H1 (cell line): ENCODE data around the gene FLT3. TPM values are rescaled to one million over a fixed set of nuclear protein-coding genes. Genes with fewer than 3 reads are reported as not detected.

ENCODE experiments used
- CTCF ChIA-PET: fragments of 300-600 bp; sonication (Branson Sonifier 250); formaldehyde crosslinking; loops from one replicate; lab custom pipeline; 2021; ENCODE audit not compliant: partially characterized antibody; lab: Charles Lee
- POLR2A ChIA-PET: fragments of 300-600 bp; sonication (Branson Sonifier 250); formaldehyde crosslinking; loops from one replicate; lab custom pipeline; 2021; ENCODE audit warnings: inconsistent platforms; ENCODE audit not compliant: partially characterized antibody; lab: Charles Lee
- DNase-seq, 2 experiments: peaks; one replicate each; pipeline versions ENCODE4 v3.0.0 to v3.0.0-alpha.2; 2010 to 2022; ENCODE audit warnings: low spot score in 2 of 2, low read depth in 1 of 2, mixed read lengths in 1 of 2
- FAIRE-seq: peaks from 2 replicates; lab custom pipeline; 2011; peaks lifted over from hg19 to GRCh38; lab: Jason Lieb, UNC
- H2AFZ ChIP-seq: 2 replicates; pipeline ENCODE4 v1.8.1; 2012; ENCODE audit warnings: low read length, inconsistent platforms
- H2AK5ac ChIP-seq: 2 replicates; pipeline ENCODE4 v1.6.1; 2013; ENCODE audit warnings: low read depth, low read length
- H2BK120ac ChIP-seq: replicated peaks from 2 replicates; pipeline ENCODE3; 2013; ENCODE audit warnings: low read depth, low read length, inconsistent platforms
- H2BK12ac ChIP-seq: 2 replicates; pipeline ENCODE4 v1.6.1; 2013; ENCODE audit warnings: low read depth, low read length
- H2BK15ac ChIP-seq: 2 replicates; pipeline ENCODE4 v1.6.1; 2013; ENCODE audit warnings: low read length
- H2BK20ac ChIP-seq: 2 replicates; pipeline ENCODE4 v1.6.1; 2013; ENCODE audit warnings: low read length
- H2BK5ac ChIP-seq: 2 replicates; pipeline ENCODE4 v1.6.1; 2013; ENCODE audit warnings: low read depth, low read length
- H3K14ac ChIP-seq: 2 replicates; pipeline ENCODE4 v1.6.1; 2013; ENCODE audit warnings: inconsistent platforms; ENCODE audit not compliant: insufficient read length
- H3K18ac ChIP-seq: 2 replicates; pipeline ENCODE4 v1.6.1; 2013; ENCODE audit warnings: low read length; ENCODE audit errors: extremely low read depth
- H3K23ac ChIP-seq: 2 replicates; pipeline ENCODE4 v1.6.1; 2013; ENCODE audit warnings: inconsistent platforms; ENCODE audit not compliant: insufficient read length
- H3K23me2 ChIP-seq: 2 replicates; pipeline ENCODE4 v1.6.1; 2013; ENCODE audit warnings: low read depth, low read length
- H3K27ac ChIP-seq: 2 replicates; pipeline ENCODE4 v1.6.1; 2011; ENCODE audit warnings: low read depth, low read length, inconsistent platforms
- H3K27me3 ChIP-seq, 4 experiments: replicated peaks in 1 of 4; 1 replicate in 1 of 4; 2 replicates in 3 of 4; pipeline versions ENCODE4 v1.6.1 to v1.8.1; 2011 to 2013; ENCODE audit warnings: low read length in 3 of 4, mild to moderate bottlenecking in 3 of 4, inconsistent platforms in 2 of 4, mixed read lengths in 2 of 4, moderate library complexity in 1 of 4; ENCODE audit not compliant: control insufficient read depth in 3 of 4, insufficient read depth in 3 of 4; ENCODE audit errors: extremely low read depth in 1 of 4
- H3K36me3 ChIP-seq, 4 experiments: 2 replicates each; pipeline versions ENCODE4 v1.6.1 to v1.8.1; 2011 to 2013; ENCODE audit warnings: mild to moderate bottlenecking in 4 of 4, low read length in 3 of 4, moderate library complexity in 2 of 4, control low read depth in 1 of 4, inconsistent platforms in 1 of 4; ENCODE audit not compliant: insufficient read depth in 4 of 4, control insufficient read depth in 2 of 4
- H3K4ac ChIP-seq: replicated peaks from 2 replicates; pipeline ENCODE3; 2013; ENCODE audit warnings: low read length, low read depth, mixed read lengths, inconsistent platforms; ENCODE audit not compliant: insufficient read length
- H3K4me1 ChIP-seq, 4 experiments: replicated peaks in 1 of 4; 1 replicate in 1 of 4; 2 replicates in 3 of 4; pipeline versions ENCODE4 v1.6.1 to v1.8.1; 2011 to 2013; ENCODE audit warnings: low read length in 3 of 4, inconsistent platforms in 2 of 4, mixed read lengths in 1 of 4; ENCODE audit not compliant: insufficient read depth in 4 of 4, control insufficient read depth in 3 of 4
- H3K4me2 ChIP-seq, 2 experiments: 2 replicates each; pipeline versions ENCODE4 v1.6.1 to v1.8.1; 2011 to 2013; ENCODE audit warnings: low read depth in 2 of 2, low read length in 2 of 2, control low read depth in 1 of 2, inconsistent platforms in 1 of 2, mild to moderate bottlenecking in 1 of 2; ENCODE audit not compliant: insufficient read depth in 1 of 2
- H3K4me3 ChIP-seq, 4 experiments: fragments of 200-600, 300-600 bp in 1 of 4; sonication (generic), shearing (Covaris generic), sonication (Bioruptor Twin) in 1 of 4; 2 replicates each; pipeline versions ENCODE4 v1.5.1 to v1.8.1; 2011 to 2016; ENCODE audit warnings: low read length in 4 of 4, low read depth in 3 of 4, control low read depth in 2 of 4, inconsistent platforms in 2 of 4, mild to moderate bottlenecking in 2 of 4, mixed read lengths in 1 of 4, moderate library complexity in 1 of 4; ENCODE audit not compliant: insufficient read depth in 2 of 4; ENCODE audit errors: extremely low read depth in 1 of 4
- H3K56ac ChIP-seq: replicated peaks from 2 replicates; pipeline ENCODE3; 2013; ENCODE audit warnings: low read depth, mild to moderate bottlenecking, mixed read lengths, low read length, inconsistent platforms; ENCODE audit not compliant: insufficient read length
- H3K79me1 ChIP-seq: 2 replicates; pipeline ENCODE4 v1.6.1; 2013; ENCODE audit warnings: low read depth, low read length, control low read depth
- H3K79me2 ChIP-seq, 2 experiments: 2 replicates each; pipeline versions ENCODE4 v1.6.1 to v1.8.1; 2012 to 2013; ENCODE audit warnings: low read length in 2 of 2, mild to moderate bottlenecking in 2 of 2, inconsistent platforms in 1 of 2; ENCODE audit not compliant: insufficient read depth in 2 of 2, control insufficient read depth in 1 of 2
- H3K9ac ChIP-seq, 4 experiments: replicated peaks in 1 of 4; 1 replicate in 1 of 4; 2 replicates in 3 of 4; pipeline versions ENCODE4 v1.6.1 to v1.8.1; 2011 to 2013; ENCODE audit warnings: low read depth in 3 of 4, low read length in 3 of 4, control low read depth in 2 of 4, mild to moderate bottlenecking in 2 of 4, moderate library complexity in 2 of 4, inconsistent platforms in 1 of 4; ENCODE audit errors: extremely low read depth in 1 of 4
- H3K9me3 ChIP-seq, 2 experiments: 2 replicates each; pipeline versions ENCODE4 v1.6.1 to v1.8.1; 2012 to 2013; ENCODE audit warnings: mild to moderate bottlenecking in 2 of 2, moderate library complexity in 2 of 2, control low read depth in 1 of 2, inconsistent platforms in 1 of 2, low read depth in 1 of 2, low read length in 1 of 2, mixed read lengths in 1 of 2; ENCODE audit not compliant: insufficient read depth in 2 of 2
- H4K20me1 ChIP-seq, 2 experiments: replicated peaks in 1 of 2; 2 replicates each; pipeline versions ENCODE3 to v1.8.1; 2011 to 2013; ENCODE audit warnings: inconsistent platforms in 2 of 2, low read length in 2 of 2, mild to moderate bottlenecking in 1 of 2; ENCODE audit not compliant: insufficient read depth in 2 of 2, control insufficient read depth in 1 of 2
- H4K5ac ChIP-seq: 2 replicates; pipeline ENCODE4 v1.6.1; 2013; ENCODE audit warnings: low read length, low read depth, mixed read lengths, inconsistent platforms; ENCODE audit not compliant: insufficient read length
- H4K8ac ChIP-seq: 2 replicates; pipeline ENCODE4 v1.8.0; 2013; ENCODE audit warnings: mild to moderate bottlenecking, moderate library complexity, low read length, inconsistent platforms; ENCODE audit not compliant: insufficient read depth; ENCODE audit errors: extremely low read depth
- H4K91ac ChIP-seq: replicated peaks from 2 replicates; pipeline ENCODE3; 2013; ENCODE audit warnings: low read length, mixed read lengths, inconsistent platforms; ENCODE audit not compliant: insufficient read length
- CBX5 ChIP-seq: fragments of 300-800, 300-1000 bp; sonication (generic); IDR thresholded peaks from 2 replicates; pipeline ENCODE4 v1.7.1; 2016; ENCODE audit warnings: antibody characterized with exemption, low read length, low read depth
- FOSL1 ChIP-seq: IDR thresholded peaks from 2 replicates; pipeline ENCODE4 v1.6.1; 2011; ENCODE audit warnings: mild to moderate bottlenecking, low read depth, low read length, moderate library complexity; ENCODE audit not compliant: insufficient read depth
- SUZ12 ChIP-seq: fragments of 200-600 bp; sonication (generic); IDR thresholded peaks from 2 replicates; pipeline ENCODE4 v1.6.1; 2012; ENCODE audit warnings: mild to moderate bottlenecking, inconsistent platforms, low read length, moderate library complexity, mixed read lengths
- WGBS, 2 experiments: shearing (Covaris generic) in 1 of 2; methylation state at CpG; one replicate each; pipeline versions ENCODE4 v1.1.6 to v1.1.7; 2013 to 2015; ENCODE audit warnings: low lambda C conversion rate in 2 of 2, mixed read lengths in 2 of 2, inconsistent platforms in 1 of 2, low coverage in 1 of 2, missing lambda C conversion rate in 1 of 2; ENCODE audit not compliant: insufficient replicate concordance in 2 of 2, insufficient coverage in 1 of 2, insufficient read length in 1 of 2; ENCODE audit errors: extremely low coverage in 1 of 2, missing lambda C conversion rate in 1 of 2; 5-methylcytosine and 5-hydroxymethylcytosine counted together
- polyA plus RNA-seq, 7 experiments: library from polyadenylated mRNA; depleted of rRNA in 3 of 7; stranded (reverse) in 5 of 7; unstranded in 2 of 7; fragments of >200 nt in 5 of 7; fragments of 200-250 nt in 2 of 7; gene quantifications; 1 replicate in 5 of 7; 2 replicates in 1 of 7; 4 replicates in 1 of 7; pipeline versions ENCODE4 v1.2.1 to v1.2.3, GENCODE V29; 2011 to 2013; ENCODE audit warnings: missing spikeins in 2 of 7, mixed read lengths in 2 of 7
- total RNA-seq: library from RNA; stranded (reverse); fragmentation: NEBNext Ultra II Directional; extraction: Animal tissue kit (Norgen Biotek cat#: 25700); gene quantifications from 2 replicates; pipeline ENCODE4 v1.2.1, GENCODE V29; 2021

Gene FLT3
- total and polyA plus RNA-seq, 2 of the 8 experiments (the other 6 are each of a cell fraction or from before 2014, with no cell fraction given) = 0.44 to 0.71 TPM

- peak overlapping the region; percentile 77 to 93 (median 92) for H3K4me3 ChIP-seq
- H2AFZ ChIP-seq = no peak overlapping the region
- H2BK20ac ChIP-seq = no peak overlapping the region
- peak overlapping the region; percentile 80 for H4K5ac ChIP-seq
- CTCF ChIA-PET = interaction anchor here (0.5 to 1.1 kb wide), 2 partner anchors 8 to 12 kb away, joined by 3 to 4 read pairs; no protein-coding TSS in a partner anchor
- DNase-seq (no peak), FAIRE-seq (peak; percentile 42)
- H3K14ac ChIP-seq = no peak overlapping the region
- peak overlapping the region; percentile 76; the same call in 1 of the 2 replicates for H3K18ac ChIP-seq
- peaks cover 0 to 11% (median 6%) of the 10 kb centered on the region in 4 experiments; a peak in 5 of 7 replicates for H3K4me1 ChIP-seq
- POLR2A ChIA-PET = interaction anchor here (0.7 to 1.9 kb wide), 4 partner anchors 9 to 33 kb away, joined by 3 to 9 read pairs (median 6); no protein-coding TSS in a partner anchor
- H3K4me2 ChIP-seq = peak overlapping the region; percentile 88 to 90
- TF ChIP-seq FOSL1 (no peak), SUZ12 (no peak), CBX5 (no peak)
- H3K27ac ChIP-seq = no peak overlapping the region
- H2BK12ac ChIP-seq = 0 out of 2 replicates have a peak overlapping the region, but pooled peaks have one; percentile 80
- H4K20me1 ChIP-seq = peaks cover 0 to 7% of the 10 kb centered on the region in 2 experiments
- H3K36me3 ChIP-seq = no peaks in the 10 kb centered on the region
- no peak overlapping the region for H4K91ac ChIP-seq
- peaks cover 32 to 75% of the 10 kb centered on the region in 2 experiments for H3K79me2 ChIP-seq
- no peak overlapping the region for H3K56ac ChIP-seq
- no peak overlapping the region for H2AK5ac ChIP-seq
- no peak overlapping the region for H3K4ac ChIP-seq
- H3K9me3 ChIP-seq = no peaks in the 10 kb centered on the region
- peak overlapping the region in 1 of 4 experiments; percentile 94; a peak in 2 of 7 replicates for H3K9ac ChIP-seq
- no peak overlapping the region for H3K23ac ChIP-seq
- WGBS, 2 experiments = 36% methylated on average over 10 of the region's 10 CpGs; no CpG with 5 or more reads in 1 of the 2 experiments
- H2BK5ac ChIP-seq = 0 out of 2 replicates have a peak overlapping the region, but pooled peaks have one; percentile 71
- no peak overlapping the region for H2BK15ac ChIP-seq
- H3K79me1 ChIP-seq = no peaks in the 10 kb centered on the region; the same call in 1 of the 2 replicates
- H3K23me2 ChIP-seq = peaks cover 6% of the 10 kb centered on the region; the same call in 1 of the 2 replicates
- H2BK120ac ChIP-seq = peak overlapping the region; percentile 38
- H4K8ac ChIP-seq = no peak overlapping the region
- H3K27me3 ChIP-seq = no peaks in the 10 kb centered on the region
Measured at GRCh38 chr13:28140433-28141125, 40.2 kb upstream of the FLT3 start.
